H4 (cell line): ENCODE results near the gene CMKLR1. TPM values are rescaled to one million over a fixed set of nuclear protein-coding genes. Genes with fewer than 3 reads are reported as not detected.

ENCODE experiments used
- DNase-seq: peaks from one replicate; pipeline ENCODE4 v3.0.0-alpha.2; 2015; ENCODE audit warnings: low spot score
- total RNA-seq: library from RNA; depleted of rRNA; stranded (reverse); fragments of >200 nt; shearing (Covaris generic); gene quantifications from 2 replicates; pipeline ENCODE4 v1.2.3, GENCODE V29; 2014

The CMKLR1 gene
- total RNA-seq, 1 experiment from 2014 or later = 1.6 TPM

- no peak for DNase-seq
Observed at GRCh38 chr12:108302016-108302402, 37.1 kb downstream of the CMKLR1 start.

- no peak for DNase-seq
Observed at GRCh38 chr12:108301346-108301745, 37.8 kb downstream of the CMKLR1 start.

- DNase-seq = no peak
Observed at GRCh38 chr12:108299980-108300696, 39.0 kb downstream of the CMKLR1 start.

- no peak for DNase-seq
Observed at GRCh38 chr12:108299516-108299915, 39.6 kb downstream of the CMKLR1 start.

GRCh38 chr12:108298761-108299275 lies 40.3 kb downstream of the CMKLR1 start:
- no peak for DNase-seq

- DNase-seq = no peak
Observed at GRCh38 chr12:108297895-108298760, 41.0 kb downstream of the CMKLR1 start.

- DNase-seq = no peak
Observed at GRCh38 chr12:108297424-108297823, 41.7 kb downstream of the CMKLR1 start.

- DNase-seq = no peak
Observed at GRCh38 chr12:108296945-108297344, 42.2 kb downstream of the CMKLR1 start.

- no peak for DNase-seq
Observed at GRCh38 chr12:108295641-108296040, 43.5 kb downstream of the CMKLR1 start.

- no peak for DNase-seq
Observed at GRCh38 chr12:108289350-108290161, 49.6 kb downstream of the CMKLR1 start.

- no peak for DNase-seq
Observed at GRCh38 chr12:108287227-108287626, 51.9 kb downstream of the CMKLR1 start.

- DNase-seq = no peak
Observed at GRCh38 chr12:108285016-108285415, 54.1 kb downstream of the CMKLR1 start.

- no peak for DNase-seq
Observed at GRCh38 chr12:108284163-108284562, 54.9 kb downstream of the CMKLR1 start.

GRCh38 chr12:108282676-108283075 lies 56.4 kb downstream of the CMKLR1 start:
- DNase-seq = peak; percentile 65

GRCh38 chr12:108282160-108282559 lies 57.0 kb downstream of the CMKLR1 start:
- no peak for DNase-seq

- DNase-seq = no peak
Observed at GRCh38 chr12:108277613-108278012, 61.5 kb downstream of the CMKLR1 start.

- DNase-seq = no peak
Observed at GRCh38 chr12:108273217-108273616, 65.9 kb downstream of the CMKLR1 start.

- DNase-seq = peak; percentile 14
Observed at GRCh38 chr12:108271951-108272872, 66.9 kb downstream of the CMKLR1 start.

GRCh38 chr12:108270849-108271143 lies 68.3 kb downstream of the CMKLR1 start:
- DNase-seq = no peak

- DNase-seq = no peak
Observed at GRCh38 chr12:108270035-108270848, 68.9 kb downstream of the CMKLR1 start.
